NCI-H2227 (cell line): Measurements from ENCODE around the gene CSNK2A3.

Experiments used
- DNase-seq: peaks from one replicate; lab custom pipeline; 2025; ENCODE audit not compliant: unreplicated experiment; lab: John Stamatoyannopoulos, UW

CSNK2A3 gene

DNA sequence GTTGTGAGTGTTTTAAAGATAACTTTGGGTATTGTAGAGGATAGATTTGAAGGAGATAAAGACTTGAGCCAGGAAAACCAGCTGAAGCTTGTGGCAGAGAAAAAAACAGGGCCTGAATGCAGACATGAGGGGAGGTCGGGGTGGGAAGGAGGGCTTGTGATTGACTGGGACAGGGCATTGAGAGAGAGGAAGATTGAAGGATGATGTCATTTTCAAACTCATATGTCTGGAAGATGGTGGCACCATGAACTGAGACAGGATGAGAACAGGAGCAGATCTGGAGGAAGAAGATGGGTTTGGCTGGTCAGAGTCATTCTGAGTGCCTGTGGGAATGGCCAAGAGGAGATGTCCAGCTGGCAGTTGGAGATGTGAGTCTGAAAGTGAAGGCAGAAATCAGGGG, 14.7 kb downstream of the CSNK2A3 start:
- DNase-seq: no peak

DNA sequence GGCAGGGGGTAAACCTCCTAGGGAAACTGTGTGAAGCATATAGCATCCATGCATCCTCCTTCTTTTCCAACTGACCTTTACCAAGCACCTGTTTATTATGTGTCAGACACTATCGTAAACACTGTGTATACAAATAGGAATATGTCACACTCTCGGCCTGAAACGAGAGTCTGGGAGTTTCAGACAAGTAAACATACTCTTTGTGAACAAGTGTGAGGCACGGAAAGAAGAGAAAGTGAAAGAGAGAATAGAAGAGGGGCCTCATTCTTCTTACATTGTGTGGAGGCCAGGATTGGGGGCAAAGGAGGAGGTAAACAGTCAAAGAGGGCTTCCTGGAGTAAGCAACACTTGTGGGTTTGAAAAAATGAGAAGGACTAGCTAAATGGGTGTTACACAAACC, 16.4 kb downstream of the CSNK2A3 start:
- no peak for DNase-seq

DNA sequence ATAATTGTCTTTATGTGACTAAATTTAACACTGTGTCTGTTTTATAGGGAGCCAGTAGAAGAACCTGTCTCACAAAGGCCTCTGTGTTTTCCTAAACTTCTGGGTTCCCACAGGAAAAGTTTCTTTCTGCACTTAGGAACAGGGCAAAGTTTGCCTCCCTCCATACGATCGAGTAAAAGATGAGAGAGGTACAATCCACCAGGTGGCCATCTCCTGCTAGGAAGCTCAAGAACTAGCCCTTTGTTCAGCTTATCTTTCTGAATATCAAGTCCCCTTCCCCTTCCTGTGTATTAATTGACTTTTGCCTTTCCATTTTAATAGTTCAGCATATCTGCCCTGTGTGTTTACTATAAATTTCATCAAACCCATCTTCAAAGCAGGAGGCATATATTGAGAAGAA, 18.0 kb downstream of the CSNK2A3 start:
- DNase-seq: no peak

DNA sequence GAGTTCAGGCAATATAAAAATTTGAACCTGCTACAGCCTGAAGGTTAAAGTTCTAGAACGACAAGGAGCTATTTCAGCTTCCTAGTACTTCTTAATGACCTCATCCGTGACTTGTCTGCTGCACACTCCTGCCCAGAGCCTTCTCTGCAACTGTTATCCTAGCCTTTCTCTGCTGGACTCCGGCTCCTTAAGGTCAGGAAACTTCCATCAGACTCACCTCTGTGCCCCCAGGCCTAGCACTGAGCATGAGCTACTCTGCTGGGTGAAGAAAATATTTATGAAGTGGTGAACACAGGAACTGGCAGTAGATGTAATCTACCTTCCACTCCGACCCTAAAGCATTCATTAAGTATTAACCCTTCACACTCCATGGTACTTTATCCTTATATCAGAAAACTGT, 18.4 kb downstream of the CSNK2A3 start:
- no peak for DNase-seq

DNA sequence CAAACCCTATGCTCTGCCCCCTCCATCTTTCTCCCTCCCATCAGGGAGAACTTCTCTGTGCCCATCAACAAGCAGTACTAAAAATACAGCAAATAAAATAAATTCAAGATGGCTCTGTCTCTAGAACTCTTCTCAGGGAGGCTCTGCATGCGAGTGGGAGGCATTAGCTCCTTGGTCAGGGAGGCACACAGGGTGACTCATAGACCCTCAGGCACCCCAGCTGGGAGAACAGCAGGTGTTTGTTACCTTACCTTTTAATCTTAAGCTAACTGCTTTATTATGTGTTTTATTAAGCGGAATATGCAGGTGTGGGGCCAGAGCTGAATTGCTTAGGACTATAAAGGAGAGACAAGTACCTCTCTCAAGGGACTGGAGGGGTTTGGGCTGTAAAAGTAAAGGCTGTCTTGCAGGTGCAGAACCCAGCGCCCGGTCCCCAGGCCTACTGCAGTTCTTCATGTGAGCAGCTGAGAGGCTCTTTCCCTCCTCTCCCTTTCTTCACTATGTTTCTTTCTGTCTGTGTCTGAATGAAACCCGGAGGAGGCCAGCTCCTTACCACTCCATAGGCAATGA, 20.8 kb downstream of the CSNK2A3 start:
- DNase-seq: no peak

DNA sequence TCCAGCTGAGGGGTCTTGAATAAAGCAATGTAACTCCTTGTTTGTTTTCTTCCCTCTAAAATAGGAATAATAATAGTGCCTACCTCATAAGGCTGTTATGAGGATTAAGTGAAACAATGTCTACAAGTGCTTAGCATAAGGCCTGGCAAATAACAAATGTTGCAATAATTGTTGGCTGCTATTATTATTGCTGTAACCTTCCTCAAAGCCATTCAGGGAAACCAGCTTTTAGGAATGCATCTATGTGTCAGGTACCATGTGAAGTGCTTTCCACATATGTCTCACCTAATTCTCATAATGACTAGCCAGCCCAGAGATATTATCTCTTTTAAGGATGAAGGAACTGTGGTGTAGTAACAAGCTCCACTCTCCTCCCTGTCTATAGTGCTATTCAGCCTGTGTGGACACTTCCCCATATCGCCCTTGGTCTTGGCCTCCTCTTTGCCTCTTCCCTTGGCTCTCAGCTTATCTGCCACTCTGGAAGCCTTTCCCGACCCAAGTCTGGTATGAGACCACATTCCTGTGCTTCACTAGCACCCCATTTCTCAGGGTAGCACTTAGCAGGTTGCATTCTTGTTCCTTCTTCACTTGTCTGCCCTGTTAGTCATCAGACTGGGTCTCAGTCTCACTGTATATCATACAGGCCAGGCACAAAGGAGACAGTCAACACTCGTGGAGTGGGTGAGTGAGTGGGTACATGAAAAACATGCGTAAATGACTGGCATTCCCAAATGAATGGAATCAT, 23.8 kb downstream of the CSNK2A3 start:
- DNase-seq: no peak

DNA sequence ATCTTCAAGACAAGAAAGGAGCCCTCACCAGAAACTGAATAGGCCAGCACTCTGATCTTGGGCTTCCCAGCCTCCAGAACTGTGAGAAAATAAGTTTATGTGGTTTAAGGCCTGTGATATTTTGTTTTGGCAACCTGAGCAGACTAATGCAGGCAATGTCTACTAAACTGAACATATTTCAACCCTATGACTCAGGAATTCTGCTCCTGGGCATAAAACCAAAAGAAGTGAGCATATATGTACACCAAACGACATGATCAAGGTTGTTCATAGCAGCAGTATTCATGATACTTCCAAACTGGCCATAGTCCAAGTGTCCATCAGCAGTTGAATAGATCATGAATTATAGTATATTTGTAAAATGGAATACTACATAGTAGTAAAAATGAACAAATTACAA, 29.0 kb downstream of the CSNK2A3 start:
- no peak for DNase-seq

DNA sequence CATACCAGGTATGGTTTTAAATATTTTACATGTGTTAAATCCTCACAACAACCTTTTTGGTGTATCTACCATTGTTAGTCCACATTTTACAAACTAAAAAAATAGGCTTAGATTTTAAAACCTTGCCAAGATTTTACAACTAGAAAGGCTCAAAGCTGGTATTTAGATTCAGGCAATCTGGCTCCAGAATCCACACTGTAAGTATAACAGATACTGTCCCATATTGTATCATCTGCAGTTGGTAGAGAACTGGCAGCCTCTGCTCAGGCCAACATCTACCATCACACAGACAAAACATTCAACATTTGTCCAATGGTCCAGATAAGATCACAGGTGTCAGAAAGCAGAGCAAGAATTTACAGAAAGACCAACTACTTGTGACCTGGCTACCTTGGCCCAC, 30.9 kb downstream of the CSNK2A3 start:
- DNase-seq: no peak

DNA sequence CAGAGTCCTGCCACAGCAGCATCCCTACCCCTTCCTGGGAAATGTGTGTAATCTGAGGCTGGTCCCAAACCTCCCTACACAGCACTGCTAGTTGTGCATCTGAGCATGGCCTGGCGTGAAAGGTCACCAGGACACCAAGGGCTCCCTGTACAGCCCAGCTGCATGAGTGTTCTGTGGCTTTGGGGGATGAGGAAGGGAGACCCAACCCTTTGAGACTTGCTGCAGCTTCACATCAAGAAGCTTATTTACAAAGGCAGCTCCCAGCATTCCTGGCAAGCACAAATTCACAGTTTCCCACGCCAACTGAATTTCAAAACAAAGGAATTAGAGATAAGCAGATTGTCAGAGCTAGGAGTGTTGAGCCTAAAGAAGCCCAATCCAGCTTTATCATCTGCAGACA, 32.2 kb downstream of the CSNK2A3 start:
- no peak for DNase-seq

DNA sequence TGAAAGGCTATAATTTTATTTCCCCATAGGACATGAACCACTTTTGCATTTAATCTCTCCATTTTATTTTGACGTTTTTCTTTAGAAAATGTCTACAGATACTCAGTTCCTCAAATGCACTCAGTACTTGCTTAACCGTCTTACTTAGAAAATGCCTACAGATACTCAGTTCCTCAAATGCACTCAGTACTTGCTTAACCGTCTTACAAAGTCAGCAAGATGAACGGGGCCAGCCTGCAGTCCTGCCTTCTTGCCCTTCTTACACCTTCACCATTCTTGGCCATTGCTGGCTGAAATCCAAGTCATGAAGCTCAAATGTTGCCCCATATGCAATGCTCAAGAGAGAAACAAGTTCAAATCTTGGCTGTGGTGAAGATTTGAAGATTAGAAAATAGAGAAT, 34.1 kb downstream of the CSNK2A3 start:
- DNase-seq: no peak

DNA sequence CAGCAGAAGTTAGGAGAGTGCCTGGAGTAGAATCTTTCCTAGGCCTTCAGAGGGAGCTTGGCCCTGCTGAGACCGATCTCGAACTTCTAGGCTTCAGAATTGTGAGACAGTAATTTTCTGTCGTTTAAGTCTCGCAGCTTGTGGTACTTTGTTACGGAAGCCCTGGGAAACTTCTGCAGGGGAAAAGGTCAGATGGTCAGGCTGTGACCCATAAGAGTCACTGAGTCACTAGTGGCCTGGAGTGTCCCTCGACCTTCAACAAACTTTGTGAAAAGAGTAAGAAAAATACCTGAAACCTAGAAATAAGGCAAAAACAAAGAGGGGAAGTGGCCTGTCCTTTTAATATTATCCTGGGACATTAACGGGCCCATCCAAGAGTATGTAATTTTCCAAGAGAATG, 34.6 kb downstream of the CSNK2A3 start:
- DNase-seq: no peak

DNA sequence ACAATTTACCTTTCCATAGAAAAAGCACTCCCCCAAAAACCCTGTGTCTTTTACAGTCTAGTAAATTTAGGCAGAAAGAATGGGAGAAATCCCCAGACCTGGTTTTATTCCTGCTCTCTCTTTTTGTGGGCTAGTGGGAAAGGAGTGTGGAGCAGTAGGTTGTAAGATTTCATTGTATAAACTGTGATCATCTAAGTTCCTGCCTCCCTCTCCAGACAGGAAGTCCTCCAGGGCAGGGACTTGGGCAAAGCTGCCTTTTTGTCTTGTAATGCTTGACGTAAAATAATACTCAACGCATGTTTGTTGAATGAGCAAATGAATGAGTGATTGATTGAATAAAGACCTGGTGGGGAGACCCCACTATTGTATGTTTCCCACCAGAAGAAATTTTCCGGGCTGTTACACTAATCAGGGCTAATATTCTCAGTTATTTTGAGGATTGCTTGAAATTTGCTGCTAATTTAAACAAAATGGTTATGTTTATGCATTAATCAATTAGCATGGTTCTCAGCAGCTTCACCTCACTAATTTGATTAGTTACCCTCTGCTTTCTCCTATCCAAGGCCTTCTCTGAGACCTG, 36.3 kb downstream of the CSNK2A3 start:
- no peak for DNase-seq

DNA sequence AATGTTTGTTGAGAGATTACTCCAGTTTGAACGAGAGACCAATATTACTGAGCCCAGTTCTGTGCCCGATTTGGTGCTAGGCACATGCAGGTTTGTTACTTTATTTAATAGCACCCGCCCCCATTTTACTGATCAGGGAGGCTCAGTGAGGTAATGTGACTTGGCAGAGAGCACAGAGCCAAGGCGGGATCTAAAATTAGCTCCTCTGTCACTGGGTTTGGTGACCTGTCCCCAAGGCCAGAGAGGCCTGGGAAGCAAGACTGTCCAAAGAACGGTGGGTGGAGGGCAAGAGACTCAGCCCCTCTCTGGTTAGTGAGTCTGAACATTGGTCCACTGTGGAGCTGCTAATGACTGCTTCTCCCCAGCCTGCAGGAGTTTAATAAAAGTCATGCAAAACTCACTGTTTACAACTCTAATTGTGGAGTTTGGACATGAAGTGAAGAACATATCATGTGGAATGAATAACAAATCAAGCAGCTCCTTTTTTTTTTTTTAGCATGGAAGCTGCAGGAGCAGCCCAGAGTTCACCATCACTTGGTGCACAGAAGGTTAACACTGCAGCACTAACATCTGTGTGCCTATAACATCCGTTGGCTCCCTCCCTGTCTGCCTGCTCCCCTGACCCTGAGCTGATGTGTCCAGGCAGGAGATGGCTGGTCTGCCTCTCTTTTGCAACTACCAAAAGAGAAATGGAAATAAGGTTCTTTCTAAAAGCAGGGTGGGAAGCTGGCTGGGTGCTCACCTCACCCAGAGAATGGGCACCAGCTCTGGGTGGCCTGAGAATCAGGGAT, 39.0 kb downstream of the CSNK2A3 start:
- DNase-seq: no peak

DNA sequence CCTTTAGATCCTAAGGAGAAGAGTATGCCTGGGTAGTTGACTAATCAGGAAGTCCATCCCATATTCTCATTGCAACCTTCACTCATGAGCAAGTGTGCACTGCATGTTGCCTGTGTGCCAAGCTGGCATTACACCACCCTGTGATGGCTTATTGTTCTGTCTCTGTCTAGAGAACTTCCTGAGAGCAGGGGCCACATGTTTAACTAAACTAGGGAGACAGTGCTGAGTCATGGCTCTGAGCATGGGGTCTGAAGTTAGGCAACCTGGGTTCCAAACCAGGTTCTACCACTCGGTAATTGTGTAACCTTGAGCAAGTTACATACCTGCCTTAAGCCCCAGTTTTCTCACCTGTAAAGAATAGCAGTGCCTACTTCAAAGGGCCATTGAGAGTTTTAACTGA, 39.6 kb downstream of the CSNK2A3 start:
- DNase-seq: no peak

DNA sequence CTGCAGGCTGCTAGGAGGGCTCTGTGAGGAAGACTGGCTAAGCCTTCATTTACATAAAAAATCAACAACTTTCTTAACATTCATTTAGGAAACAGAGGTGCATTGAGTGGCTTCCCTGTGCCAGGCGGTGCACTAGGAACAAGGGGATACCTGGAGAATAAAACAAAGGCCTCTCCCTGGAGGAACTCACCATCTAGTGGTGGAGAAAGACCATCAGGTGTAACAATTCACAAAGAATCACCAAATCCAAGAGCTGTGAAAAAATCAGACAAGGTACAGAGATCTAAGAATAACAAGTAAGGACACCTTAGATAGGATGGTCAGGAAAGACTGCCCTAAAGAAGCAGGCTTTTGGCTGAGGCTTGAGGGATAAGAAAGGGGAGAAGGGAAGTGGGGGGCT, 40.3 kb downstream of the CSNK2A3 start:
- DNase-seq: no peak

DNA sequence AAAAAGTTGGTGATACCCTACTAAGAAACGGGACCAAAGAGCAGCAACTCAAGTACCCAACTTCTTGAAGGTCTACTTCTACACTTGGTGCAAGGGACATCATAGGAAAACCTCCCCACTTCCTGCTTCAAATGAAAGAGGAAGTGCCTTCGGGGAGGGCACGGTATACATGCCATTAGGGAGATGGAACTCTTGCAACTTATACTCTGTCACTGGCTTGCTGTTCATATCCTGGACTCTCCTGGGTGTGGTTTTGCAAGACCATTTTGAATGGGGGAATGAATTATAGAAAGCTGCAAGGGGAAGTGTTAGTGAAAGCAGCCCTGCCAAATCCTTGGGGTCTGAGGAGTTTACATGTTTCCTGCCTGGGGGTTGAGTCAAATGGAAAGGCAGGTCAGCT, 41.9 kb downstream of the CSNK2A3 start:
- no peak for DNase-seq

DNA sequence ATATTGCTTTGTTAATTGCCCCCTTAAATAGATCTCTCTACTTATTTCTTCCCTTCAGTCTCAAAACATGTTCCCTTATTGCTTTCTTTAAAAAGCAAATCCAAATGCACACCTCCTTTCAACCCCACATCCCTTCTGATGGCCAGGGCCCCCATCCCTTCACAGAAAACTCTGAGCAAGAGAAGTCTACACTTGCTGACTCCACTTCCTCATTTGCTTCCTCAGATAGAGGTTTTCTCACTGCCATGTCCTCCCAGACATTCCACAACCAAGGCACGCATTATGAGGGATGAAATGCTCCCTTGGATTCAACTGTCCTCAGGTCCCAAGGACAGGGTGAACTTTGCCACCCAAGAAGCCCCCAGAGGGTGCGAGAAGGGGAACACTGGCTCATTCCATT, 43.1 kb downstream of the CSNK2A3 start:
- DNase-seq: no peak

DNA sequence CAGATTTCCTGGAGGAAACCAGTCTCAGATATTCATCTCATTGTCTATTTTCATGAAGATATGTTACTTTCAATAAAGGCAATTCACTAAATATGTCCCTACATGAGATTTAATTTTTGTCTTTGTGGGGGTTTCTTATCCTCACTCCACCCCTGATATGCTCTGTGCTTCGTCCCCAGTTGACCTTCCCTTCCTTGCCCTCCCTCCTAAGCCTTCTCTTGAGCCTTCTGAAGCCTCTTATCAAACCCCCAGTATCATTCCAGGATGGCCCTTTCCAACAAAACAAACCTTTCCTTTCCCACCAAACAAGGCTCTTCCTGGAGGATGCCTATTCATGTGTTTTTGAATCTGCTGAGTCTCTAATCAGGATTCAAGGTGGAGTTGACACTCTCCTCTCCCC, 44.8 kb downstream of the CSNK2A3 start:
- DNase-seq: no peak

DNA sequence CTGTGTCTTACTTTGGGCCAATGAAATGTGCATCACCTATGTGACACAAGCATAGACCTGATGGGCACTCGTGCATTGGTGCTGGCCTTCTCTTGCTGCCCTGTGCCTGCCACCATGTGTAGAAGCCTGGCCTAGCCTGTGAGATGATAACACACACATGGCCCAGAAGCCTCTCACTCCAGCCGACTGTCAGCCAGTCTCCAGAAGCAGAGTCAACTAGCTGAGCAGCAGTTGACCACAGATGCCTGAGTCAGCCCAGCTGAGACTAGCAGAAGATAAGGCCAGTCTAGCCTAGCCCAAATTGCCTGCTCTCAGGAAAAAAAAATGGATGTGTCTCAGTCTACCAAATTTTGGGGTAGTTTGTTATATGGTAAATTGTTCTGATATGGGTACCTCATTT, 46.2 kb downstream of the CSNK2A3 start:
- no peak for DNase-seq

DNA sequence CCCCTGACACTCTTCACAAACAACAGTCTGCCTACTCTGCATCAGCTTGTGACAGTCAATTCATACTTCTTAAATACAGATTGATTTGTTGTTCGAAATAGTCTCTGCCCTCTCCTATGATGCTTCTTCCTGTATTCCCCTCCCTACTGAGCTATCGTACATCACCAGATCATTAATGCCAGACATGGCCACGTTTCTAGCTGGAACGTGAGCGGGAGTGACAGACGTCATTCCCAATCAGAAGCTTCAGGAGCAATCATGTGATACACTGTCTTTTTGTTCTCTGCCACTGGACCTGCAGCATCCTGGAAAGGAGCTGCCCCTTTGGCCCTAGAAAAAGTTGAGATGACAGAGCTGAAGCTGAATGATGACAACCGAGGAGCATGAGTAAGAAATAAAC, 48.5 kb downstream of the CSNK2A3 start:
- no peak for DNase-seq

DNA sequence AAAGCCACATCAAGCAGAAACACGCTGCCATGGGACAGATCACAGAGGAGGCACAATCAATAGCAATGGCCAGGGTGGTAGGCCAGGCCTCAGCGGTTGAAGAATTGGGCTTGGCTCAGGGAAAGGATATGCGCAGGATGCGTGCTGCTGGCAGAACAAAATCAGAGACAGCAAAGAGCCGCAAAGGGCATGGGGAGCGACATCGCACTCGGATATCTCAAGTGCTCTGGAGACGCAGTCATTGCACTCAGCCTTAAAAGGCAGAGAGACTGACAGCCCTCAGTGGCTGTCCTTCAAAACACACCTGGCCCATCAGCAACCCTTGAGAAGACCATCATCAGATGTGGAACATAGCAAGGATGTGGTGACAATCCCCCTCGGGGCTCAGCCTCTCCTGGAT, 50.5 kb downstream of the CSNK2A3 start:
- no peak for DNase-seq
